ENCODE measurements around the gene DPM2. TPM values are rescaled to one million over a fixed set of nuclear protein-coding genes. Genes with fewer than 3 reads are reported as not detected.

Gene DPM2
- total RNA-seq, 2 donors from 2014 or later, result 23.3 to 39.9 TPM

GRCh38 chr9:127955294-127956015, 17.8 kb upstream of the DPM2 start:
- DNase-seq (peak; percentile 86 to 97 (median 94)), ATAC-seq (peak; percentile 87)
- Histone ChIP-seq H3K27me3 (no peaks in the 10 kb centered on the region), H3K4me3 (no peak overlapping the region), H3K27ac (peak overlapping the region; percentile 80 to 86 (median 82)), H3K4me1 (peaks cover 61% of the 10 kb centered on the region), H3K9me3 (no peaks in the 10 kb centered on the region), H3K36me3 (replicated peaks in 1 of 2; ENCODE audit: insufficient read depth in 1 of 2, low read depth in 2 of 2) (no peaks in the 10 kb centered on the region)
- intact Hi-C loops (cut with DNase I), result no loop called here
- WGBS, 2 donors, result 24 to 29% methylated on average over 9 to 12 of the region's 12 CpGs
- TF ChIP-seq POLR2A (IDR thresholded peaks at IDR 0.05) (peak in 1 of 3 donors; percentile 10), CTCF (IDR thresholded peaks at IDR 0.05) (peak in 6 of 7 experiments; percentile 39 to 91 (median 81))

GRCh38 chr9:127954831-127955293, 17.2 kb upstream of the DPM2 start:
- H3K4me1 ChIP-seq, result peaks cover 61% of the 10 kb centered on the region
- 55 to 77% methylated on average over 8 to 13 of the region's 13 CpGs for WGBS, 2 donors
- peak overlapping the region; percentile 80 to 86 (median 82) for H3K27ac ChIP-seq
- ATAC-seq (no peak), DNase-seq (no peak)
- TF ChIP-seq POLR2A (IDR thresholded peaks at IDR 0.05) (peak in 1 of 3 donors; percentile 0), CTCF (IDR thresholded peaks at IDR 0.05) (no peak)
- no peaks in the 10 kb centered on the region for H3K9me3 ChIP-seq
- no peak overlapping the region for H3K4me3 ChIP-seq
- intact Hi-C loops (cut with DNase I), result no loop called here
- H3K27me3 ChIP-seq, result no peaks in the 10 kb centered on the region
- H3K36me3 ChIP-seq (replicated peaks in 1 of 2; ENCODE audit: insufficient read depth in 1 of 2, low read depth in 2 of 2), result no peaks in the 10 kb centered on the region

GRCh38 chr9:127953768-127954505, 16.3 kb upstream of the DPM2 start:
- no peak for ATAC-seq
- no peak for TF ChIP-seq POLR2A (IDR thresholded peaks at IDR 0.05)
- TF ChIP-seq CTCF (IDR thresholded peaks at IDR 0.05), result no peak
- Histone ChIP-seq H3K9me3 (no peaks in the 10 kb centered on the region), H3K4me1 (peaks cover 68% of the 10 kb centered on the region), H3K27ac (peak overlapping the region; percentile 80 to 86 (median 82)), H3K36me3 (replicated peaks in 1 of 2; ENCODE audit: insufficient read depth in 1 of 2, low read depth in 2 of 2) (no peaks in the 10 kb centered on the region), H3K27me3 (no peaks in the 10 kb centered on the region), H3K4me3 (no peak overlapping the region)
- WGBS, 2 donors, result 77 to 78% methylated on average over 11 to 17 of the region's 17 CpGs
- intact Hi-C loops (cut with DNase I), result no loop called here
- DNase-seq, result no peak

GRCh38 chr9:127953154-127953553, 15.5 kb upstream of the DPM2 start:
- peaks cover 69% of the 10 kb centered on the region for H3K4me1 ChIP-seq
- intact Hi-C loops (cut with DNase I), result no loop called here
- 92 to 100% methylated on average over 1 of the region's 1 CpG for WGBS, 2 donors
- no peak overlapping the region for H3K4me3 ChIP-seq
- DNase-seq, result no peak
- no peaks in the 10 kb centered on the region for H3K27me3 ChIP-seq
- H3K9me3 ChIP-seq, result no peaks in the 10 kb centered on the region
- ATAC-seq, result no peak
- TF ChIP-seq POLR2A (IDR thresholded peaks at IDR 0.05) (no peak), CTCF (IDR thresholded peaks at IDR 0.05) (no peak)
- H3K27ac ChIP-seq, result peak overlapping the region in 1 of 4 donors; percentile 83
- H3K36me3 ChIP-seq (replicated peaks in 1 of 2; ENCODE audit: insufficient read depth in 1 of 2, low read depth in 2 of 2), result no peaks in the 10 kb centered on the region

Measured in body of pancreas (tissue), 4 donors.